GM21619 (cell line): ENCODE results near the gene RCBTB1.
A peak's percentile ranks its signal among the peaks of the same experiment; 100 is the strongest.
"Not testable (repeated sequence)": the region's sequence is repeated elsewhere in the genome, so short reads cannot be mapped to it uniquely, and the experiment has no call there.

Source experiments
- ATAC-seq: cut with Tn5 transposase; IDR thresholded peaks from one replicate; pipeline ENCODE4 v1.9.1; 2021; ENCODE audit not compliant: unreplicated experiment

RCBTB1 gene

DNA sequence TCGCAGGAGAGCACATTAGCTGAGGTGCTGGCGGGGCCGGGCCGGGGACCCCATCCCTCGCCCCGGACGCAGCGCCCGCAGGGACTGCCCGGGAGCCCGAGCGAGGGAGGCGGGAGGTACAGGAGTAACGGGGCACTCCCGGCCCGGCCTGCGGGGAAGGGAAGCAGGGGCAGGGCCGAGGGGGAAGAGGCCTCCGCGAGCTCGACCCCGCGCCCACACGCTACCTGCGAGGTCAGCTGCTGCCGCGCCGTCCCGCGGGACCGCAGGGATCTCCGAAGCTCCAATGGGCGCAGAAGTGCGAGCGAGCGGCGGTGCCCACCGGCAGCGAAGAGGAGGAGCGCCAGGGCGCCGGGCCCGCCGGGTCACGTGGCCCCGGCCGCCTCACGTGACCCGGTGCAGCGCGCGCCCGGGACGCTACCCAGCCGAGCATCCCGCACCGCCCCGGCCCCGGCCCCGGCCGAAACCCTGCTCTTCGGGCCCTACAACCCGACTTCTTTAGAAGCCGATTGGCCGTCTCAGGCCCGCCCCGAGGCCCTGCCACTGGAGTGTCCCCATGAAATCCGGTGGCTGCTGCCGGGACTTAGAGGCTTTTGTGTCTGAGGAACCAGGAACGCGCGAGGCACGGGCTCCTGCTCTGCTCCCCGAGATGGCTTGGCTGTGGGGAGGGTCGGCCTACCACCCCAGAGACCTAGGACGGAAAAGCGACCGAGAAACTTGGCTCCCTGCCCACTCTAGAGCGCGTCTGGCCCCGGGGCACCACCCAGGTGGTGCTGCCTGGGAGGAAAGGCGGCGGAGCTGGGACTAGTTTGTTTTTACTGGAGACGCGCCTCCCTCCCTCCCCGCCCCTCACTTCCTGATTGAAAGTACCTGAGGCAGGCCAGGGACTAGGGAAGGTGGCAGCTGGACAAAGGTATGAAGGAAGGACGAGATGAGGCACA lies at the start of gene RCBTB1:
TSS of gene RCBTB1 (minus strand) at position 339 of the 938 bp plus-strand sequence. CDS start 18,279 bp downstream, outside the sequence.
- ATAC-seq: peak; percentile 91

DNA sequence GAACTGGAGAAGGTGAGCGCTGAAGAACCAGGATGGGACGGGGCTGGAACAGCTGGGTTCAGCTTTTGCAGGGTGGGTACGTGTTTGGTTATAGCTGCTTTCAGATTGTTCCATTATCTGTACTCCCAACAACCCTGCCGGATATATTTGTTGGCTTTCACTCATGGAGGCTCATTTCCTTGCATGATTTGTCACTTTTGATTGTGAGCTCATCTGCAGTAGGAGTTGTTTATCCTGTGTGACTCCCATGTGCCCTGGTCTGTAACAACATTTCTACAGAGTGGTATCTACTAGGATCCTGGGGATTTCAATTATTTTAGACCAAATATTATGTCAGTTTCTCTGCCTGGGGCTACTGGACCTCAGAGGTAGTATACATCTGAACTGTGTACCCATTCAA lies 48.4 kb upstream of the RCBTB1 start:
- ATAC-seq: no peak

DNA sequence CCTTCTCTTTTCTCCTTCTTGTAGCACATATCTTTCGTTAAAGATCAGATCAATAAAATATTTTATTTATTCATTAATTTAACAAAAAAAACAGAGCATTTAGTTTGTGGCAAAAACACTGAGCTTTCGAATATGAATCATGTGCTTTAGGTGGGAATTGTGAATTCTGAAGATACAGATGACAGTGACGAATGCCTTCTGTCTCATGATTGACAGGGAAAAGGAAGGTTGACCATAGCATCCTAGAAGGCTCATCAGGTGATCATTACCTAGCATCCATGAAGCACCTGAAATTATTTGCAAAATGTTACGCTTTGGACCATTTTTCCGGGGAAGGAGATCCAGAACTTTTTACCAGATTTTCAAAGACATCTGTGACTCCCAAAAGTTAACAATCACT lies 46.8 kb upstream of the RCBTB1 start:
- ATAC-seq: no peak

- no peak for ATAC-seq
Measured at GRCh38 chr13:49630580-49630979, 45.2 kb upstream of the RCBTB1 start.

DNA sequence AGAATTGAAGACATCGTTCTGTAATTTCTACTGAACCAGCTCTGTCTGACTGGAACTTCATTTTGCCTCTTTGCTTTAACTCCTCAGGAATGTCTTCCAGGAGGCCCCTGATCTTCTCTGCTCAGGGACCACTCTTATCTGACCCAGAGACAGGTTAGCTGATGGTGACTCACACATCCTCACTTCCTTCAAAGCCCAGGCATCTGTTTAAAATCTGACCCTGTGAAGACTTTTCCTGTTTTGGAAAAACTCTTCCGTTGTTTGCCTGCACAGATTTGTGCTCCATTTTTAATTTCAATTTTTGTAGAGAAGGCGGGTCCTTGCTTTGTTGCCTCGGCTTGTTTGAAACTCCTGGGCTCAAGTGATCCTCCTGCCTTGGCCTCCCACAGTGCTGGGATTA lies 44.6 kb upstream of the RCBTB1 start:
- ATAC-seq: no peak

DNA sequence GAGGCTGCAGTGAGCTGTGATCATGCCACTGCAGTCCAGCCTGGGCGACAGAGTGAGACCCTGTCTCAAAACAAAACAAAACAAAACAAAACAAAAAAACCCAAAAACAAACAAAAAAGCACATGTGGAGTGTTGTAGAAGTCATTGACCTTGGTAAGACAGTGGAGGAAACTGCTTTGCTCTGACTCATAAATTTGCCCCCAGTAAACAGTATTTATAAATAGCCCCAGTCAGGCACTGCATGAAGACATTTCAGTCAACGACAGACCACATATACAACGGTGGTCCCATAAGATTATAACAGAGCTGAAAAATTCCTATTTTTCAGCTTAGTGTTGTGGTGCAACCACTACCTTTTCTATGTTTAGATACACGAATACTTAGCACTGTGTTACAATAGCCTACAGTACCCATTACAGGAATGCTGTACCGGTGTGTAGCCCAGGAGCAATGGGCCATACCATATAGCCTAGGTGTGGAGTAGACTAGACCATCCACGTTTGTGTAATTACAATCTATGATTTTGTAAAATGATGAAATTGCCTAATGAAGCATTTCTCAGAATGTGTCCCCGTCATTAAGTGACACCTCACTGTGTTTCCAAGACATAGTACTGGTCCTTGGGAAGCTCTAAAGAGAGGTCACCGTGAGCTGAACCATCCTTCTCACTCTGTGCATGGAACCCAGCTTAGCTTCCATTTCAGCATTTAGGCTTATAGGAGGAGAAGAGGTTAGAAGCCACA lies 44.0 kb upstream of the RCBTB1 start:
- ATAC-seq: no peak

DNA sequence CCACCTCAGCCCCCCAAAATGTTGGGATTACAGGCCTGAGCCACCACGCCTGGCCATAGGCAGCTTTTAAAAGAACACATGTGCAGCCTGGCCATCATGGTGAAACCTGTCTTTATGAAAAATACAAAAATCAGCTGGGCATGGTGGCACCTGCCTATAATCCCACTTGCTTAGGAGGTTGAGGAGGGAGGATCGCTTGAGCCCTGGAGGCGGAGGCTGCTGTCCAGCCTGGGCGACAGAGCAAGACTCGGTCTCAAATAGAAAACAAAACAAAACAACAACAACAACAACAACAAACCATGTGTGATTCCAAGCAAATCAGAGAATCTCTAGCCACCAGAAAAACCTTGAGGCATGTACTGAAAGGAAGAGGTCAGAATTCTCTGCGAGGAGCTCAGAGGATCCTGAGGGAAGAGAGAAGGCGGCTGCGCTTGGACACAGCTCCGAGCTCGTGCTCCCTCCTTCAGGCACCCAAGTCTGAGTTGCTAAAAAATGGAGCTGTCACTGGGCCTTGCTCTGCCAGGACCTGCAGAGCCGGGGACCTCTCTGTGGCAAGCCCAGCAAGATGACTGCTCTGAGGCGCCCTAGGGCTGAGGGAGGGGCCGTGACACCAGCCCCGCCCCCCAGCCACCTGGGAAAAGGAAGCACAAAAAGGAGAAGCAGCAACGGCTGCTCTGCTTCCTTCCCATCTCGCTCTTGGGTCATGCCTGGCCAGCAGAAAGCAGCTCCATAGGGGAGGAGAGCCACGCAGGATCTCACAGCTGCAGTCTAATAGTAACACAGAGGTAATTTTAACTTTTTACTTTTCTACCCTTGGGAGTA lies 42.7 kb upstream of the RCBTB1 start, which contains the start of gene ARL11:
TSS of gene ARL11 (plus strand) at position 677 of the 822 bp plus-strand sequence. CDS start 1,941 bp downstream, outside the sequence.
- peak; percentile 92 for ATAC-seq

- no peak for ATAC-seq
Measured at GRCh38 chr13:49625392-49626079, 40.2 kb upstream of the RCBTB1 start.

DNA sequence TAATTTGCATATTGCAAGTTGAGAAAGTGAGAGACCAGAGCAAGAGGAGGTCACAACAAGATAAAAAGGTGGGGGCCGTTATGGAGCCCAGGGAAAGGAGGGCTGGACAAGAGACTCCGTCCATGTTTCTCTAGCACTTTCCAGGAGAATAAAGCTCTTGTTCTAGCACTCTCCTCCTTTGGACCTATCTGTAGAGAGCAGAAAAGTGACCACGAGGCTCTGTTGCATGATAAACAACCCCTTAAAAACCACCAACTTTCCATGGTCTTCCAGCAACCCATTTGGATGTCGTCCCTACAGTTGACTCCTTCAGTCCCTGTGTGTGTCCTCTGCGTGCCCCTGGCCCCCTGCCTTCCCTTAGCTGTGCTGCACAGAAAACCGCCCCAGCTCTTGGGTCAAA lies 38.9 kb upstream of the RCBTB1 start:
- no peak for ATAC-seq

DNA sequence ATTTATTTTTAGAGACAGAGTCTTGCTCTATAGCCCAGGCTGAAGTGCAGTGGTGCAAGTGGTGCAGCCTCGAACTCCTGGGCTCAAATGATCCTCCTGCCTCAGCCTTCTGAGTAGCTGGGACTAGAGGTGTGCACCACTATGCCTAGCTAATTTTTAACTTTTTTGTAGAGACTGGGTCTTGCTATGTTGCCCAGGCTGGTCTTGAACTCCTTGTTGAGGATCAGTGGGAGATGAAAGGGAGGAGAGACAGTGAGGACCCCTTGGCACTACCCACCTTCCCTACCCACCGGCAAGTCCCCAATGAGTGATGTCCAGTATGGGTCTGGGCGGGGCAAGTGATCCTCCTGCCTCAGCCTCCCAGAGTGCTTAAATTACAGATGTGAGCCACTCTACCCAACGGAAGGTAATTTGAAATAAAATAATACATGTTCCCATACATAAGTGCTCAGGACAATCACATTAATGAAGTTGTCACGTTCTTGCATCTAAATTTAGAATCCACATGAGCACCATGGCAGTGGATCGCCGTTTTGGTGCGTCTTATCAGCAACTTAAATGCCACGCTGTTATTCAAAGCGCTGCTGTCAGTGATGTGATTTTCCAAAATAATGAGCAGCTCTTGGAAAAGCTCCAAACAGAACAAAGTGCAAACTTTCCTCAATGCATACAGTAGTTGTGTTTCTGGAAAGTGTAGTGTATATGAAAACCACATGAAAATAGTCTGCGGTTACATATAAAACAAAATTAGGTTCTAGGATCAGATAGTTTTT lies 37.0 kb upstream of the RCBTB1 start:
- ATAC-seq: no peak

DNA sequence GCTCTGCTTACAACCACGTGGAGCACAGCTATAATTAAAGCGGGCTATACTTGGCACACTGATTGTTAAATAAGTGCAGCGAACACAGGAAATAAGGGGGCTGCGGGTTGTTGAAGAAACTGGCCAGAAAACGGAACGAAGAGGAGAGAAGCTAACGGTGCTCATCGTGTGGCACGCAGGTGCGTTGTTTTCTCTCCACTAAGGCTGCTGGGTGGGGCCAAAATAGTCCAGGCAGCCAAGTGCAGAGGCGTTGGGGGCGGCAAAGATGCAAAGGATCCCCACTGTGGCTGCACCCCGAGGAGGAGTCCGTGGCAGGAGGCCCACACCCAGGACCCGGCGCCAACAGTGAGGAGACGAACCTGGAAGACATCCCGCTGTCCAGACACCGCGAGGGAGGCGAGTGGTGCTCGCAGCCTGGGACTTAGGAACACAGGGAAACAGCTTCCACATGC lies 34.8 kb upstream of the RCBTB1 start:
- ATAC-seq: peak; percentile 81

DNA sequence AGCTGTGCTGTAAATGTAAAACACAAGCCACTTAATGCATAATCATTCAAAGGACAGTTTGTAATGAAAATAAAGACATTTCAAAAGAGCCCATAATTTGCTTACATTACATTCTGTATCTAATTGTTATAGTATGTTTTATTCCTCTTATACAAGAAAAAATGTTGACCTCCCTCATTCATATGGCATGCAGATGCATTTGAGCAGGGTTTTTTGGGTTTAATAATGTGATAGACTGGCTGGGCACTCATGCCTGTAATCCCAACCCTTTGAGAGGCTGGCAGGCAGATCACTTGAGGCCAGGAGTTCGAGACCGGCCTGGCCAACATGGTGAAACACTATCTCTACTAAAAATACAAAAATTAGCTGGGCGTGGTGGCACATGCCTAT lies 31.3 kb upstream of the RCBTB1 start:
- ATAC-seq: no peak

- no peak for ATAC-seq
Measured at GRCh38 chr13:49615836-49616675, 30.7 kb upstream of the RCBTB1 start.

DNA sequence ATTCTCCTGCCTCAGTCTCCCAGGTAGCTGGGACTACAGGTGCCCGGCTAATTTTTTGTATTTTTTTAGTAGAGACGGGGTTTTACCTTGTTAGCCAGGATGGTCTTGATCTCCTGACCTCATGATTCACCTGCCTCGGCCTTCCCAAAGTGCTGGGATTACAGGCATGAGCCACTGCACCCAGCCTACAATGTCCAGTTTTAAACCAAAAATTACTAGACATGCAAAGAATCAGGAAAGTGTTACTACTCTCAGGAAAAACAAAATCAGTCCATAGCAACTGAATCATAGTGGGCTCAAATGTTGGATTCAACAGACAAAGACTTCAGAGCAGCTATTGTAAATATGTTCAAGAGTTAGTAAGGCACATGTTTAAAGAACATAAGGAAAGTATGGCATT lies 26.7 kb upstream of the RCBTB1 start:
- not testable (repeated sequence) for ATAC-seq

GRCh38 chr13:49610176-49610575 lies 24.8 kb upstream of the RCBTB1 start:
- ATAC-seq: no peak

GRCh38 chr13:49608651-49609331 lies 23.4 kb upstream of the RCBTB1 start:
- ATAC-seq: no peak

DNA sequence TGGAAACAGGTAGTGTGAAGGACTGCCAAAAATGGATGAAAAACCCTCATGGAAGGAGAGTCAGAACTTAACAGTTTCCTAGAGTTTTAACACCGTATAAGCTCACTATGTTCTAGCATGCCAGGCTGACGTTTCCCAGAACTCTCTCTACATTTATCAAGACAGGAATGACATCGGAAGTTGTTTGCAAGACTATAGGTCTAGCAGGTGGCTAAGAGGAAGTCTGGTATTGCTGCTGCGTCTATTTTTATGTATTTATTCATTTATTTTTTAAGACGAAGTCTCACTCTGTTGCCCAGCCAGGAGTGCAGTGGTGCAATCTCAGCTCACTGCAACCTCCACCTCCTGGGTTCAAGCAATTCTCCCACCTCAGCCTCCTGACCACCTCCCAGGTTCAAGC lies 22.4 kb upstream of the RCBTB1 start:
- ATAC-seq: no peak
